Measurements from ENCODE around the gene ERVH48-1. TPM values are rescaled to one million over a fixed set of nuclear protein-coding genes. Genes with fewer than 3 reads are reported as not detected.

Gene ERVH48-1
- total RNA-seq (2014; rRNA removed) = not detected in 2 replicates
- Bru-seq, nascent RNA = percentile 17 among the genes with signal in this experiment
- percentile 16 among the genes with signal in this experiment for BruChase-seq, experiment 1, labeled RNA remaining after a 6-hour chase
- BruChase-seq, experiment 2, labeled RNA remaining after a 2-hour chase = percentile 11 among the genes with signal in this experiment
- long read RNA-seq = 0 reads

GRCh38 chr21:42925114-42925926 lies at the start of gene ERVH48-1:
TSS of gene ERVH48-1 (minus strand) at chr21:42925630. CDS start at chr21:42919006, 6,624 bp downstream.
- Histone ChIP-seq H4K20me1 (ENCODE audit: low read length) (no peaks in the 10 kb centered on the region), H3K79me2 (ENCODE audit: low read length) (no peaks in the 10 kb centered on the region), H3K9me2 (replicated peaks; ENCODE audit: low read length) (no peaks in the 10 kb centered on the region), H3F3A (ENCODE audit: low read length, unreplicated experiment) (no peaks in the 10 kb centered on the region), H3K4me3 (ENCODE audit: low read length) (no peak within 1 kb of the TSS), H3K27ac (ENCODE audit: low read length) (no peak within 1 kb of the TSS), H3K4me2 (ENCODE audit: low read length) (no peak within 1 kb of the TSS), H3K9me3 (ENCODE audit: low read length) (no peaks in the 10 kb centered on the region), H3K9ac (ENCODE audit: low read length) (no peak within 1 kb of the TSS), H3K4me1 (ENCODE audit: insufficient read depth, low read length) (peaks cover 8% of the 10 kb centered on the region), H3K36me3 (ENCODE audit: low read depth, low read length) (no peaks in the 10 kb centered on the region), H3K27me3 (ENCODE audit: low read length) (no peaks in the 10 kb centered on the region), H2AFZ (ENCODE audit: low read length) (no peak within 1 kb of the TSS)
- DNase-seq = no peak
- TF ChIP-seq EZH2phosphoT487 (IDR thresholded peaks at IDR 0.05; ENCODE audit: borderline replicate concordance, low read length) = no peak
- no peak for TF ChIP-seq CTCF (conservative IDR thresholded peaks at IDR 0.05; ENCODE audit: low read depth, low read length)
- TF ChIP-seq EZH2 (IDR thresholded peaks at IDR 0.05; ENCODE audit: low read length, unreplicated experiment) = no peak
- ChIA-PET POLR2A (ENCODE audit: unreplicated experiment) (no interaction called here), CTCF (no interaction called here)
- no TSS peak for BruUV-seq (replicated peaks)
- intact Hi-C loops (cut with micrococcal nuclease) = loop anchor here (10.0 kb wide), 1 partner anchor 49 kb away; the partner anchor contains the start of gene PKNOX1
- ATAC-seq = no peak

GRCh38 chr21:42973991-42974831 lies 48.8 kb upstream of the ERVH48-1 start, which contains the start of gene PKNOX1:
TSS of gene PKNOX1 (plus strand) at chr21:42974562. CDS start at chr21:43004382, 29,820 bp downstream.
- TF ChIP-seq EZH2 (IDR thresholded peaks at IDR 0.05; ENCODE audit: low read length, unreplicated experiment) = no peak
- no peak for TF ChIP-seq CTCF (conservative IDR thresholded peaks at IDR 0.05; ENCODE audit: low read depth, low read length)
- TF ChIP-seq EZH2phosphoT487 (IDR thresholded peaks at IDR 0.05; ENCODE audit: borderline replicate concordance, low read length) = no peak
- H3K27me3 ChIP-seq (ENCODE audit: low read length) = no peaks in the 10 kb centered on the region
- no peaks in the 10 kb centered on the region for H4K20me1 ChIP-seq (ENCODE audit: low read length)
- ChIA-PET CTCF (interaction anchor here (0.6 to 0.7 kb wide), 3 partner anchors 81 to 1036 kb away, joined by 3 to 5 read pairs (median 3); partner anchors contain the start of gene NDUFV3), POLR2A (ENCODE audit: unreplicated experiment) (interaction anchor here (0.6 to 1.3 kb wide), 5 partner anchors 12 to 458 kb away, joined by 3 to 12 read pairs (median 5); no protein-coding TSS in a partner anchor)
- DNase-seq = peak; percentile 99
- no TSS peak for BruUV-seq (replicated peaks)
- ATAC-seq = peak; percentile 90
- peaks cover 39% of the 10 kb centered on the region for H3K79me2 ChIP-seq (ENCODE audit: low read length)
- H3K9me3 ChIP-seq (ENCODE audit: low read length) = no peaks in the 10 kb centered on the region
- peaks cover 13% of the 10 kb centered on the region for H3K36me3 ChIP-seq (ENCODE audit: low read depth, low read length)
- peak within 1 kb of the TSS; percentile 80 for H3K4me3 ChIP-seq (ENCODE audit: low read length)
- no peaks in the 10 kb centered on the region for H3F3A ChIP-seq (ENCODE audit: low read length, unreplicated experiment)
- peak within 1 kb of the TSS; percentile 97 for H3K4me2 ChIP-seq (ENCODE audit: low read length)
- H2AFZ ChIP-seq (ENCODE audit: low read length) = peak within 1 kb of the TSS; percentile 99
- intact Hi-C loops (cut with micrococcal nuclease) = loop anchor here (10.0 kb wide), 2 partner anchors 49 to 79 kb away; partner anchors contain the start of genes ERVH48-1 and NDUFV3
- H3K9ac ChIP-seq (ENCODE audit: low read length) = peak within 1 kb of the TSS; percentile 88
- peaks cover 16% of the 10 kb centered on the region for H3K4me1 ChIP-seq (ENCODE audit: insufficient read depth, low read length)
- peak within 1 kb of the TSS; percentile 40 for H3K27ac ChIP-seq (ENCODE audit: low read length)
- no peaks in the 10 kb centered on the region for H3K9me2 ChIP-seq (replicated peaks; ENCODE audit: low read length)
